ENCODE data around the gene BMI1. TPM values are rescaled to one million over a fixed set of nuclear protein-coding genes. Genes with fewer than 3 reads are reported as not detected.

Gene BMI1
- polyA plus RNA-seq, 1 experiment = 50.4 TPM

- ChIA-PET CTCF (no interaction called here), POLR2A (no interaction called here)
- no peaks in the 10 kb centered on the region for H3K27me3 ChIP-seq (ENCODE audit: control insufficient read depth, insufficient read depth, low read length)
- no peak for DNase-seq (ENCODE audit: low read depth, low spot score)
- H3K27ac ChIP-seq (ENCODE audit: low read depth, low read length) = no peak overlapping the region
- H3K9me3 ChIP-seq (ENCODE audit: control insufficient read depth, insufficient read depth, low read length) = no peaks in the 10 kb centered on the region; the same call in 1 of the 2 replicates
- no peak for TF ChIP-seq CTCF (IDR thresholded peaks at IDR 0.05; ENCODE audit: low read depth, low read length)
- H3K4me3 ChIP-seq (ENCODE audit: low read depth, low read length) = no peak overlapping the region
Observed at GRCh38 chr10:22369434-22370072, 48.7 kb downstream of the BMI1 start.

DNA sequence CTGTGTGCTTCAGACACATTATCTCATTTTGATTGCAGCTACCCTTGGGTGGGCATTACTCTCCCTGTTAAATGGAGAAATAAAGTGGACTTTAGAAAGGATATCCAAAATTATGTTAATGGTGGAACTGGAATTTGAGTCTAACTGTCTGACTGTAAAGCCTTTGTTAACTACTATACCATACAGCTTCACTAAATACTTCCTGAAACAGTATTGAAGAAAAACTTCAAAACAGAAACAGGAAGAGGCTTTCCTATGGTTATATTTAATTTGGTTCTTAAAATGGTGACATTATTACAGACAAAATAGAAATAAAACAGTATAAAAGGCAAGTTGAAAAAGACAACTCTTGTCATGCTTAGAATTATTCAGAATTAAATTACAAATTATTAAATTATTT, 49.4 kb downstream of the BMI1 start:
- Histone ChIP-seq H3K4me3 (ENCODE audit: low read depth, low read length) (no peak overlapping the region), H3K9me3 (ENCODE audit: control insufficient read depth, insufficient read depth, low read length) (no peaks in the 10 kb centered on the region; the same call in 1 of the 2 replicates), H3K27me3 (ENCODE audit: control insufficient read depth, insufficient read depth, low read length) (no peaks in the 10 kb centered on the region), H3K27ac (ENCODE audit: low read depth, low read length) (no peak overlapping the region)
- no peak for TF ChIP-seq CTCF (IDR thresholded peaks at IDR 0.05; ENCODE audit: low read depth, low read length)
- ChIA-PET POLR2A (no interaction called here), CTCF (no interaction called here)
- no peak for DNase-seq (ENCODE audit: low read depth, low spot score)

GRCh38 chr10:22372298-22372697, 51.4 kb downstream of the BMI1 start:
- CTCF ChIA-PET = interaction anchor here (0.6 kb wide), 2 partner anchors 213 to 479 kb away, joined by 5 to 6 read pairs; no protein-coding TSS in a partner anchor
- TF ChIP-seq CTCF (IDR thresholded peaks at IDR 0.05; ENCODE audit: low read depth, low read length) = no peak
- no peaks in the 10 kb centered on the region for H3K27me3 ChIP-seq (ENCODE audit: control insufficient read depth, insufficient read depth, low read length)
- no peak overlapping the region for H3K4me3 ChIP-seq (ENCODE audit: low read depth, low read length)
- DNase-seq (ENCODE audit: low read depth, low spot score) = no peak
- no peak overlapping the region for H3K27ac ChIP-seq (ENCODE audit: low read depth, low read length)
- no peaks in the 10 kb centered on the region; the same call in 1 of the 2 replicates for H3K9me3 ChIP-seq (ENCODE audit: control insufficient read depth, insufficient read depth, low read length)
- POLR2A ChIA-PET = no interaction called here

- Histone ChIP-seq H3K27ac (ENCODE audit: low read depth, low read length) (no peak overlapping the region), H3K9me3 (ENCODE audit: control insufficient read depth, insufficient read depth, low read length) (no peaks in the 10 kb centered on the region; the same call in 1 of the 2 replicates), H3K4me3 (ENCODE audit: low read depth, low read length) (no peak overlapping the region), H3K27me3 (ENCODE audit: control insufficient read depth, insufficient read depth, low read length) (no peaks in the 10 kb centered on the region)
- DNase-seq (ENCODE audit: low read depth, low spot score) = no peak
- no peak for TF ChIP-seq CTCF (IDR thresholded peaks at IDR 0.05; ENCODE audit: low read depth, low read length)
- ChIA-PET POLR2A (no interaction called here), CTCF (no interaction called here)
Observed at GRCh38 chr10:22372917-22373316, 52.0 kb downstream of the BMI1 start.

DNA sequence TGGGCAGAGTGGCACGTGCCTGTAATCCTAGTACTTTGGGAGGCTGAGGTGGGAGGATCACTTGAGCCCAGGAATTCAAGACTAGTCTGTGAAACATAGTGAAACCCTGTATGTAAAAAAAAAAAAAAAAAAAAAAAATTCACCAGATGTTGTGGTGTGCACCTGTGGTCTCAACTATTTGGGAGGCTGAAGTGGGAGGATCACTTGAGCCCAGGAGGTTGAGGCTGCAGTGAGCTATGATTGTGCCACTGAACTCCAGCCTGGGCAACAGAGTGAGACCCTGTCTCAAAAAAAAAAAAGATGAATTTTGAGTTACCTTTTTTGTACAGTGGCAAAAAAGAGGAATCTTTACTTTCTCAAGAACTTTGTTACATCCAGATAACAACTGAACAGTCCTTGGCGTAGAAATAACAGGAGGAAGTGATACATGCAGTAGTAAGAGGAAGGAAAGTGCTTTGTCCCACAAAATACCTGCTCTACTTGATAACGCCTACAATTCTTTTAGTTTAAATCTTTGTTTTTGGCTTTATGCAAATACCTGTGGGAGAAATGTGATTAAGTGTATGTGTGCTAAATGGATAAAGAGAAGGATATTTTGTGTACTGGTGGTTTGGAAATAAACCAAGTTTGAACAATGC, 53.7 kb downstream of the BMI1 start:
- ChIA-PET POLR2A (no interaction called here), CTCF (no interaction called here)
- TF ChIP-seq CTCF (IDR thresholded peaks at IDR 0.05; ENCODE audit: low read depth, low read length) = no peak
- DNase-seq (ENCODE audit: low read depth, low spot score) = no peak
- no peaks in the 10 kb centered on the region for H3K27me3 ChIP-seq (ENCODE audit: control insufficient read depth, insufficient read depth, low read length)
- H3K27ac ChIP-seq (ENCODE audit: low read depth, low read length) = no peak overlapping the region
- H3K4me3 ChIP-seq (ENCODE audit: low read depth, low read length) = no peak overlapping the region
- no peaks in the 10 kb centered on the region; the same call in 1 of the 2 replicates for H3K9me3 ChIP-seq (ENCODE audit: control insufficient read depth, insufficient read depth, low read length)
